Measurements from ENCODE around the gene RBM10.

- TF ChIP-seq SUZ12 (IDR thresholded peaks at IDR 0.05; ENCODE audit: extremely low read depth, insufficient read depth, insufficient read length) (no peak), ZNF274 (IDR thresholded peaks at IDR 0.05; ENCODE audit: low read depth, low read length) (no peak)
These were observed 15.8 kb downstream of the RBM10 start for GRCh38 chrX:47160781-47161180.
